Measurements from ENCODE around the gene LATS1.
"Not testable (repeated sequence)": the region's sequence is repeated elsewhere in the genome, so short reads cannot be mapped to it uniquely, and the experiment has no call there.

The LATS1 gene

DNA sequence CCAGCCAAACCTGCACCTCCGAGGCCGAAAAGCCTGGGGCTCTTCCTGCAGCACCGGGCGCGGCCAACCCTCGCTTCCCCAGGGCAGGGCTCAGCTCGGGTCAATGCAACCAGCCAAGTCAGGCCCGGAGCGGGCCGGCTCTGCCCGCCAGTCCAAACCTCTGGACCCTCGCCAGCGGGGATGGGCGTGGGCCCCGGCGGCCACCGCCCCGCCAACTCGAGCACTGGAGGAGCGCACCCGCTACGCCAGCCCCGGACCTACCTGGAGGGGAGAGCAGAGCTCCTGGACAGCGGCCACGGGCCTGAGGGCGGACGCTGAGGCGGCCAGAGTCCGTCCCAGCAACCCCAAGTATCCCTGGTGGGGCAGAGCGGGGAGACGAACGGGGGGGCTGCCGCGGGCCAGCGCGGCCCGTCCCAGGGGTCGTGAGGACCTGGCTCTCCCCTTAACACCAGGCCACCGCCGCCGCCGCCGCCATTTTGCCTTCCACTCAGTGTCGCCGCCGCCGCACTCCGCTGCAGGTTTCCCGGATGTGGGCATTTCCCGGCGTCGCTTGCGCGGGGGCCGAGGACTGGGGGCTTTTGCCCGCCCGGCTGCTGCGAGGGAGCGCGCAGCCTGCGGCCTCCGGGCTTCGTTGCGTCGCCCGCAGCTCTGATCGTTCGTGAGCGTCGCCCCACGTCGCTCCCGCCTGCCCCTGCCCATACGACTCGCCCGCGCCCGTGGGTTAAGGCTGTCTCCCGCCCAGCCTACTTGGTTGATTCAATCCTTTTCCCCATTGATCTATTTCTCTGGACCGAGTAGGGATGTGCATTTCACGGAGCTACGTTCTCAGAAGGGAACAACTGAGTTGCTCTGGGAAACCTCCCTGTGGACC lies at the start of gene LATS1:
TSS of gene LATS1 (minus strand) at position 514 of the 871 bp plus-strand sequence. CDS start 15,975 bp downstream, outside the sequence.
- FAIRE-seq (no peak), DNase-seq (ENCODE audit: insufficient read length, low spot score) (peak; percentile 79)

DNA sequence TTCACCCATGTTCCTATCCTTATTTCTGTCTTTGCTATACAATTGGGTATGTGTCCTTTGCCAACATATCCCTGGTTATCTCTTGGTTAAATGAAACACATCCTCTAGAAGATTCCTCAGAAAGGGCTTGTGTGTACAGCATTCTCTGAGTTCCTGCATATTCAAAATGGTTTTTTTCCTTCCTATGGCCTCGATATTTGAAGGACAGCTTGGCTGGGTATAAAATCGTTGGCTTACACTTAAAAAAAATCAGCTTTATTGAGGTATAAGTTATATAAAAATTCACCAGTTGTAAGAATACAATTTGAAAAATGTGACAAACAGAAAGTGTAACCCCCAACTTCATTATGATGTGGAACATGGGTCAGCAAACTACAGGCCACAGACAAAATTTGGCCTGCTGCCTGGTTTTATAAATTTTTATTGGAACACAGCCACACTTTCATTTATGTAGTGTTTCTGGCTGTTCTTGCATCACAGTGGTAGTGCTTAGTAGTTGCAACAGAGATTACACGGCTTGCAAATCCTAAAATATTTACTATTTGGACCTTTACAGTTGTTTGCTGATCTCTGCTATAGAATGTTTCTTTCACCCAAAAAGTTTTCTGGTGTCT lies 48.4 kb upstream of the LATS1 start:
- DNase-seq (ENCODE audit: insufficient read length, low spot score) (no peak), FAIRE-seq (no peak)

GRCh38 chr6:149763866-149764265 lies 46.0 kb upstream of the LATS1 start:
- FAIRE-seq (no peak), DNase-seq (ENCODE audit: insufficient read length, low spot score) (no peak)

- DNase-seq (ENCODE audit: insufficient read length, low spot score) (no peak), FAIRE-seq (no peak)
Observed at GRCh38 chr6:149761438-149761837, 43.5 kb upstream of the LATS1 start.

DNA sequence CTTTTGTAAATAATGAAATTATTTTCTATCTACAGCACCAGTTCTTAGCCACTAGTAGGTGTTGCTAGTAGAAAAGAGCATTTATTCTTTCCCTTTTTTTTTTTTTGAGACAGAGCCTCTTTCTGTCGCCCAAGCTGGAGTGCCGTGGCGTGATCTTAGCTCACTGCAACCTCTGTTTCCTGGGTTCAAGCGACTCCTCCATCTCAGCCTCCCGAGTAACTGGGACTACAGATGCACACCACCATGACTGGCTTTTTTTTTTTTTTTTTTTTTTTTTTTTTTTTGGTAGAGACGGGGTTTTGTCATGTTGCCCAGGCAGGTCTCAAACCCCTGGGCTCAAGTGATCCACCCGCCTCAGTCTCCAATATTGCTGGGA lies 38.3 kb upstream of the LATS1 start:
- no peak for DNase-seq (ENCODE audit: insufficient read length, low spot score)

GRCh38 chr6:149755300-149756260 lies 37.7 kb upstream of the LATS1 start:
- DNase-seq (ENCODE audit: insufficient read length, low spot score) (no peak), FAIRE-seq (no peak)

More for the DNA sequence above, 38.3 kb upstream of the LATS1 start:
- no peak for FAIRE-seq

DNA sequence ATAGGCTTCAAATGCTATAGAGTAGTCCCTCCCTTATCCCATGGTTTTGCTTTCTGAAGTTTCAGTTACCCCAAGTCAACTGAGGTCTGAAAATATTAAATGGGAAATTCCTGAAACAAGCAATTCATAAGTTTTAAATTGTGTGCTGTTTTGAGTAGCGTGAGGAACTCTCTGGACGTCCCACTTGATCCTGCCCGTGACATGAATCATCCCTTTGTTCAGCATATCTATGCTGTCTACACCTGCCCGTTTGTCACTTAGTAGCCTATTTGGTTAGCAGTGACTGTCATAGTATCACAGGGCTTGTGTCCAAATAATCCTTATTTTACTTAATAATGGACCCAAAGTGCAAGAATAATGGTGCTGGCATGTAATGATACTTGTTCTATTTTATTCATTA lies 36.6 kb upstream of the LATS1 start:
- no peak for DNase-seq (ENCODE audit: insufficient read length, low spot score)
- no peak for FAIRE-seq

DNA sequence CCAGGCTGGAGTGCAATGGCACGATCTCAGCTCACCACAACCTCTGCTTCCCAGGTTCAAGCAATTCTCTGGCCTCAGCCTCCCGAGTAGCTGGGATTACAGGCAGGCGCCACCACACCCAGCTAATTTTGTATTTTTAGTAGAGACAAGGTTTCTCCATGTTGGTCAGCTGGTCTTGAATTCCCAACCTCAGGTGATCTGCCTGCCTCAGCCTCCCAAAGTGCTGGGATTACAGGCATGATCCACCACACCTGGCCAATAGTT lies 35.4 kb upstream of the LATS1 start:
- DNase-seq (ENCODE audit: insufficient read length, low spot score); FAIRE-seq: not testable (repeated sequence)

DNA sequence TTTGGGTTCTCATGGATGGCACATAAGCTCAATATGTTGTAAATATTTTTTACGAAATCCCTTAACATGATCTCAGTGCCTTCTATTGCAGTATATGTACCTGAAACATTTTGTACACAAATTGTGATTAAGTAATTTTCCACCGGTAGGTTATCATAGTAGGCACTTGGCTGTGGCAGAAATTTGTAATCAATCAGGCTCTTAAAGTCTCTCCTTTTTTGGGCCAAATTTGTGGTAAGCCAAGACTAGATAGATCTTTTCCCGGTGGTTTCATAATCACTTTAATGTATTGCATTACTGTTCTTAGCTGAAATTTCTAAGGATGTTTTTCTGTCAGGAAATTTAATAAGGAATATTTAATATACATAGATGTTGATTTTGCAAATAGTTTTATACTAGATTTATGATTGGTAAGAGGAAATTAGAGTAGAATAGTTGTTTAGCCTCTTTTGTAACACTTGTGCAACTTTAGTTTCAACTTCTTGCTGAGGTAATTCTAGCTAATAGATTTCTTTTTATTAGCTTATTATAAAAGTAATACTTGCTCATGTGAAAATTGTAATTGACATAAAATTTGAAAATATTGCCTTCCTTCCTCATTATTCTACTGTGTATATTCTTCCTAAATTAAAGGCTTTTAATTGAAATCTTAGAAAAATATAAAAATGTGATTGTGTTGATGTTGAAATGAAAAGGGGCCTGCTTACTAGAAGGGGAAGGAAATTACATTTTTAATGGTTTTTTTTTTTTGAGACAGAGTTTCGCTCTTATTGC lies 34.9 kb upstream of the LATS1 start:
- FAIRE-seq: no peak

DNA sequence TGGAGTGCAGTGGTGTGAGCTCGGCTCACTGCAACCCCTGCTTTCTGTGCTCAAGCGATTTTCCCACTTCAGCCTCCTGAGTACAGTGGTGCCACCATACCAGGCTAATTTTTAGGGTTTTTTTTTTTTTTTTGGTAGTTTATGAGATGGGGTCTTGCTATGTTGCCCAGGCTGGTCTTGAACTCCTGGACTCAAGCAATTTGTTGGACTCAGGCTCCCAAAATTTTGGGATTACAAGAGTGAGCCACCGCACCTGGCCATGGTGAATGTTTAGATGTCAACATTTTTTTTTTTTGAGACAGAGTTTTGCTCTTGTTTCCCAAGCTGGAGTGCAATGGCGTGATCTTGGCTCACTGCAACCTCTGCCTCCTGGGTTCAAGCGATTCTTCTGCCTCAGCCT lies 34.0 kb upstream of the LATS1 start:
- not testable (repeated sequence) for DNase-seq (ENCODE audit: insufficient read length, low spot score); FAIRE-seq

More for the DNA sequence above, 34.9 kb upstream of the LATS1 start:
- no peak for DNase-seq (ENCODE audit: insufficient read length, low spot score)

- DNase-seq (ENCODE audit: insufficient read length, low spot score) (no peak), FAIRE-seq (no peak)
Observed at GRCh38 chr6:149751239-149751638, 33.3 kb upstream of the LATS1 start.

DNA sequence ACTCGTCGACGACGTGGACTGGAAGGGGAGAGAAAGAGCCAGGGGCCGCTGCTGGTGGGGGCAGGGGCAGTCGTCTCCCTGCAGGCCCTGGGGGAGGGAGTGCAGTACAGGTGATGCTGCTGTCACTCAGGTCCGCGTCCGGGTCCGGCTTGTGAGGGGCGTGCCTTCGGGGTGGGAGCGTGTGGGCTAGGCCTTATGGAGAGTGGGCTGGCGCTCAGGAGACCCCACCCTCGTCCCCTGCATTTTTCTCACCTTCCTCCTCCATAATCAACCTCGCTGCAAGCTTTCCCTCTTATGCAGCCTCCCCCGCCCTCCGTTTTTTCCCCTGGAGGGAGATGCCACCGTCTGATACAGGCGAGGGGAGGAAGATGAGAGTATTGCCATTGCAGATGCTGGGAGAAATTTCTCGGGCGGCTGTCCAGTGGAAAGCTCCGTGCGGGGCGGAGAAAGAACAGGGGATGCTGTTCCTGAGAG lies 32.3 kb upstream of the LATS1 start:
- FAIRE-seq (no peak), DNase-seq (ENCODE audit: insufficient read length, low spot score) (peak; percentile 58)

DNA sequence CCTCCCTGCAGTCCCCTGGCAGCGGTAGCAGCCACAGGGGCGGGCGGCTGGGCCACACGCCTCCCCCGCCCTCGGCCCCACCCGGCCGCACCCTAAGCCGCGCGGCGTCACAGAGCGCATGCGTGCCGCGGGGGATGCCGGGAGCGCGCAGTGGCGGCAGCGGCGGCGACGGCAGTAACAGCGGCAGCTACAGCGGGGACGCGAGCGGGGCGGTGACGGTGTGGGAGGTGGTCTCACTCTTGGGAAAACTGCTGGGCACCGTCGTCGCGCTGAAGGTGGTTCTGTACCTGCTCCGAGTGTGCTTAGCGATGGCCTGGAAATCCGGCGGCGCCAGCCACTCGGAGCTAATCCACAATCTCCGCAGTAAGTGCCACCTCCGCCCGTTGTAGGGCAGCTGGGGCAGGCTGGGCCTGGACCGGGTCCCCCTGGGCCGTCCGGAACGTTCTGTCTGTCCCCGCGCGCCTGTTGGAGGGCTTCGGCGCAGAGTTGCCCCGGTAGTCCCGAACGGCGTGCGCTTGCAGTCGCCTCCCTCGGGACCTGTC lies 31.8 kb upstream of the LATS1 start, which contains the start of gene PCMT1:
TSS of gene PCMT1 (plus strand) at position 148 of the 542 bp plus-strand sequence. CDS start at position 309, 161 bp downstream.
- FAIRE-seq: peak; percentile 92

GRCh38 chr6:149749082-149749593 lies 31.2 kb upstream of the LATS1 start:
- not testable (repeated sequence) for FAIRE-seq; DNase-seq (ENCODE audit: insufficient read length, low spot score)

More for the DNA sequence above, 31.8 kb upstream of the LATS1 start, which contains the start of gene PCMT1:
- DNase-seq (ENCODE audit: insufficient read length, low spot score): peak; percentile 79

- FAIRE-seq (peak; percentile 46), DNase-seq (ENCODE audit: insufficient read length, low spot score) (peak; percentile 87)
Observed at GRCh38 chr6:149746147-149746946, 28.4 kb upstream of the LATS1 start, which contains the start of gene NUP43. TSS of gene NUP43 (minus strand) at chr6:149746529. CDS start at chr6:149746495, 34 bp downstream.

GRCh38 chr6:149745252-149745651 lies 27.4 kb upstream of the LATS1 start:
- not testable (repeated sequence) for FAIRE-seq; DNase-seq (ENCODE audit: insufficient read length, low spot score)

DNA sequence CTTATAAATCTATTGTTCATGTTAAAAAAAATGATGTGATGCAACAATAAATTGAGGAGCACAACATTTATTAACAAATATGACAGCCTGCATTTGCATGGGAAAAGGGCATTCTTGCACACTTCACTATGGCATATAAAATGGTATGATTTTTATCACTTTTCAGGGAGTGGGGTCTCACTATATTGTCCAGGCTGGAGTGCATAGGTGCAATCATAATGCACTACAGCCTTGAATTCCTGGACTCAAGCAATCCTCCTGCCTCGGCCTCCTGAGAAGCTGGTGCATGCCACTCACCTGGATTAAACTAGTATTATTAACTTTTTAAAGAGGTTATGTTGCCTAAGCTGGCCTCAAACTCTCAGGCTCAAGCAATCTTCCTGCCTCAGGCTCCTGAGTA lies 17.0 kb upstream of the LATS1 start:
- DNase-seq (ENCODE audit: insufficient read length, low spot score): no peak
- FAIRE-seq: no peak

- DNase-seq (ENCODE audit: insufficient read length, low spot score) (no peak), FAIRE-seq (no peak)
Observed at GRCh38 chr6:149733089-149733720, 15.3 kb upstream of the LATS1 start.
